Measurements from ENCODE around the gene PLD1.

PLD1 gene

DNA sequence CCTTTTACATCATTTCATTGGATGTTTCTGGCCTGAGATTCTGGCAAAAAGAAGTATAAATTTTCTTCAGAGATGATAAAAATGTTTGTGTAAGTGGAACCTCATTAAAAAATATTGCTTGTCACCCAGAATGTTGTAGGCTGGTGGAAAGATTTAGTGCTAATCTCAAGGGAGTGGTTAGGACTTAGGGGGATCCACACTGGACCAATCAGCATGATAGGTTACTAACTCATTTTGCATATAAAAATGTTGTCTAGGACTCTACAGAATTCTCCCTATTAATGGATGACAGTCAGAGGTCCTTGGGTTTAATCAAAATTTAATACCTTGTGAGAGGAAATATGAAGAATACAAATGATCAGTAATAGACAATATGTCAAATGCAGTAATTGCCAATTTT is 241.5 kb downstream of the PLD1 start:
- TF ChIP-seq POLR2AphosphoS5 (IDR thresholded peaks at IDR 0.05; ENCODE audit: low read depth, low read length): no peak
- TF ChIP-seq SIN3A (IDR thresholded peaks at IDR 0.05; ENCODE audit: borderline replicate concordance, insufficient read depth, low read length): no peak
- TF ChIP-seq, protein P1, sequence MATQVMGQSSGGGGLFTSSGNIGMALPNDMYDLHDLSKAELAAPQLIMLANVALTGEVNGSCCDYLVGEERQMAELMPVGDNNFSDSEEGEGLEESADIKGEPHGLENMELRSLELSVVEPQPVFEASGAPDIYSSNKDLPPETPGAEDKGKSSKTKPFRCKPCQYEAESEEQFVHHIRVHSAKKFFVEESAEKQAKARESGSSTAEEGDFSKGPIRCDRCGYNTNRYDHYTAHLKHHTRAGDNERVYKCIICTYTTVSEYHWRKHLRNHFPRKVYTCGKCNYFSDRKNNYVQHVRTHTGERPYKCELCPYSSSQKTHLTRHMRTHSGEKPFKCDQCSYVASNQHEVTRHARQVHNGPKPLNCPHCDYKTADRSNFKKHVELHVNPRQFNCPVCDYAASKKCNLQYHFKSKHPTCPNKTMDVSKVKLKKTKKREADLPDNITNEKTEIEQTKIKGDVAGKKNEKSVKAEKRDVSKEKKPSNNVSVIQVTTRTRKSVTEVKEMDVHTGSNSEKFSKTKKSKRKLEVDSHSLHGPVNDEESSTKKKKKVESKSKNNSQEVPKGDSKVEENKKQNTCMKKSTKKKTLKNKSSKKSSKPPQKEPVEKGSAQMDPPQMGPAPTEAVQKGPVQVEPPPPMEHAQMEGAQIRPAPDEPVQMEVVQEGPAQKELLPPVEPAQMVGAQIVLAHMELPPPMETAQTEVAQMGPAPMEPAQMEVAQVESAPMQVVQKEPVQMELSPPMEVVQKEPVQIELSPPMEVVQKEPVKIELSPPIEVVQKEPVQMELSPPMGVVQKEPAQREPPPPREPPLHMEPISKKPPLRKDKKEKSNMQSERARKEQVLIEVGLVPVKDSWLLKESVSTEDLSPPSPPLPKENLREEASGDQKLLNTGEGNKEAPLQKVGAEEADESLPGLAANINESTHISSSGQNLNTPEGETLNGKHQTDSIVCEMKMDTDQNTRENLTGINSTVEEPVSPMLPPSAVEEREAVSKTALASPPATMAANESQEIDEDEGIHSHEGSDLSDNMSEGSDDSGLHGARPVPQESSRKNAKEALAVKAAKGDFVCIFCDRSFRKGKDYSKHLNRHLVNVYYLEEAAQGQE (IDR thresholded peaks at IDR 0.05; ENCODE audit: insufficient read depth in 1 of 2, low read depth in 2 of 2, low read length in 2 of 2): no peak
- no peak for TF ChIP-seq FOXP2 (optimal IDR thresholded peaks at IDR 0.05; ENCODE audit: borderline replicate concordance, extremely low read depth, extremely low read length, insufficient read depth)
- TF ChIP-seq TAF1 (IDR thresholded peaks at IDR 0.05; ENCODE audit: borderline replicate concordance, insufficient read depth, low read length): no peak

DNA sequence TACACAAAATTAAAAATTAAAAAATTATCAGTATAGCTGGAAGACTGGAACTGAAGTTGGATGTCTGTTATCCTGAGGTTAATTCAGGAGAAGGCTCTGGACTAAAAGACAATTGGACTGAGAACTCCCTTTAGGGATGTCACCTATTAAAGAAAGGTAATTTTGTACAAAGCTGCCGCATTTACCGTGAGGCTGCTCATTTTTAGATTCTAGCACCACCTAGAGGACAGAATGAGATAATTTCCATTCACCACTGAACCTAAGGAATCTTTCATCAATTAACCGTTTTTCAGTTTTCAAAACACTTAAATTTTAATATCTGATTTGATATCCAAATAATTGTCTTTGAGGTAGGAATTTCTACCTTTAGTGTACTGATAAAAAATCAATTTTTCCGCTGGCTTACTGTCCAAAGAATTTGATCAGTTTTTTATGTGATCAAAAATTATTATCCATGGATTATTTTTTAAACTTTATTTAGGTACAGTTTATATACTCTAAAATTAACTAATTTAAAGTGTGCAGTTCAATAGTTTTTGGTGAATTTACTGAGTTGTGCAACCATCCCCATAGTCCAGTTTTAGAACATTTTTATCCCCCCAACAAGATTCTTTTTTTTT is 243.4 kb downstream of the PLD1 start:
- no peak for TF ChIP-seq POLR2AphosphoS5 (IDR thresholded peaks at IDR 0.05; ENCODE audit: low read depth, low read length)
- TF ChIP-seq, protein P1 (IDR thresholded peaks at IDR 0.05; ENCODE audit: insufficient read depth in 1 of 2, low read depth in 2 of 2, low read length in 2 of 2): no peak
- TF ChIP-seq SIN3A (IDR thresholded peaks at IDR 0.05; ENCODE audit: borderline replicate concordance, insufficient read depth, low read length): no peak
- no peak for TF ChIP-seq TAF1 (IDR thresholded peaks at IDR 0.05; ENCODE audit: borderline replicate concordance, insufficient read depth, low read length)
- TF ChIP-seq FOXP2 (optimal IDR thresholded peaks at IDR 0.05; ENCODE audit: borderline replicate concordance, extremely low read depth, extremely low read length, insufficient read depth): no peak

DNA sequence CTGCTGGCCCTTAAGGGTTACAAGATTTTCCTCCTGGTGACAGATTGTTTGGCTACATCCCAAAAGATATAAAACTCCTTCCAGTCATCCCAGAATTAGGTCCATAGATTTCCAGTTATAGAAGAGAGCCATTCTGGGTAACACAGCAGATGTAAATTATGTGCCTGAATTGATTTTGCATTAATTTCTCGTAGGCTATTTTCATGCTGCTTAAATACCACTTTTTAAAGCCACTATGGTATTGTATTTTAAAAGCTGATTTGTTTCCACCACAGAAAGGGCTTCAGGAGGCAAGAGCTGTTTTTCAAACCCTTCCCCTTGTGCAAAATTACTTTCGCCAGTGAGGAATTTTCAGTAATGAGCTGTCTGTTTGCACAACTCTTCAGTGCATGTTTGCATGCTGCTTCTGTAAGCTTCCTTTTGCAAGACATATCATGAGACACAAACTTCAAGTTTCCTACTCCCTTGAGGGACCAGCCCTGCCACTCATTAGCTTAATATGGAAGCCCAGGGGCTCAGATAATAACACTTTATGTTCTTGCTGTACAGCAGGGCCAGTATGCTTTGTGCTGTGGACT is 244.7 kb downstream of the PLD1 start:
- TF ChIP-seq FOXP2 (optimal IDR thresholded peaks at IDR 0.05; ENCODE audit: borderline replicate concordance, extremely low read depth, extremely low read length, insufficient read depth): no peak
- TF ChIP-seq POLR2AphosphoS5 (IDR thresholded peaks at IDR 0.05; ENCODE audit: low read depth, low read length): no peak
- TF ChIP-seq SIN3A (IDR thresholded peaks at IDR 0.05; ENCODE audit: borderline replicate concordance, insufficient read depth, low read length): no peak
- TF ChIP-seq, protein P1 (IDR thresholded peaks at IDR 0.05; ENCODE audit: insufficient read depth in 1 of 2, low read depth in 2 of 2, low read length in 2 of 2): no peak

DNA sequence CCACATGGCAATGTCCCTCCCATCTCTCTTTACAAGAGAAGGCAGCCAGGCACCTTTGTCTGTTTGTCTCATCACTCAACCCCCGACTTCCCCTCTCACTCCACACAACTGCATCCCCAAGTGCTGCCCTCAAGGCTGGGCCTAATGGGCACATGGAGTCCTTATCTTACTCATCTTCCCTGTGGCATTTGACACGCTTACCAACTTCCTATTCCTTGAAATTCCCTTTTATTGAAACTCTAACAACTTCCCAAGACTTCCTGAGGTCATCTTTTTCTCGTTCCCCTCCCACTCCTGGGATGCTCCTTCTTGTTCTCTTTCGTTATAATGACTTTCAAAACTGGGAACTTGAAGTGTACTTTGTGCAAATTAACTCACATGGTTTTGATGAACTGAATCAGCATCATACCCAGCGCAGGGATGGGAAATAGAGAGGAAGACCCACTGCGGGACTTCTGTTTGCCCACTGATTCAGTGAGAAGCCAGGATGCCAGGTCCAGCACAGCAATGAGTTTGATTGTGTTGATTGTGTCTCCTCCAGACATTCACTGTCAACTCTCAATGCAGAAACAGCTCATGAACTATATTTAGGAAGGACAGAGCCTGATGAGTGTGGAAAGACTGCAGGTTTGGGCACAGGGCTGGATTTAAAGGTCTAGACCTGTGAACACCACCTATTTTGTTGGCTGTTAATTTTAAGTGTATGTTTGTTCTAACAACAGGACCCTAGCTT is 245.4 kb downstream of the PLD1 start:
- no peak for TF ChIP-seq TAF1 (IDR thresholded peaks at IDR 0.05; ENCODE audit: borderline replicate concordance, insufficient read depth, low read length)
- TF ChIP-seq SIN3A (IDR thresholded peaks at IDR 0.05; ENCODE audit: borderline replicate concordance, insufficient read depth, low read length): no peak
- TF ChIP-seq FOXP2 (optimal IDR thresholded peaks at IDR 0.05; ENCODE audit: borderline replicate concordance, extremely low read depth, extremely low read length, insufficient read depth): no peak
- no peak for TF ChIP-seq POLR2AphosphoS5 (IDR thresholded peaks at IDR 0.05; ENCODE audit: low read depth, low read length)
- TF ChIP-seq, protein P1 (IDR thresholded peaks at IDR 0.05; ENCODE audit: insufficient read depth in 1 of 2, low read depth in 2 of 2, low read length in 2 of 2): no peak
